Stimulated activated naive CD8-positive, alpha-beta T cell treated with anti-CD3 and anti-CD28 coated beads, Interleukin-15, Interleukin-2, amounts not matched to agents 100 U/mL and 50 U/mL, for 24 hours (primary cell): Measurements from ENCODE around the gene FUT6.
"Not testable (repeated sequence)": the region's sequence is repeated elsewhere in the genome, so short reads cannot be mapped to it uniquely, and the experiment has no call there.

Experiments used
- ATAC-seq: fragments of 150-1000 bp; cut with Tn5 transposase; one replicate; pipeline ENCODE4 v1.10.0; 2021
- DNase-seq: peaks from one replicate; pipeline ENCODE4 v3.0.0; 2021

Gene FUT6, protein sequence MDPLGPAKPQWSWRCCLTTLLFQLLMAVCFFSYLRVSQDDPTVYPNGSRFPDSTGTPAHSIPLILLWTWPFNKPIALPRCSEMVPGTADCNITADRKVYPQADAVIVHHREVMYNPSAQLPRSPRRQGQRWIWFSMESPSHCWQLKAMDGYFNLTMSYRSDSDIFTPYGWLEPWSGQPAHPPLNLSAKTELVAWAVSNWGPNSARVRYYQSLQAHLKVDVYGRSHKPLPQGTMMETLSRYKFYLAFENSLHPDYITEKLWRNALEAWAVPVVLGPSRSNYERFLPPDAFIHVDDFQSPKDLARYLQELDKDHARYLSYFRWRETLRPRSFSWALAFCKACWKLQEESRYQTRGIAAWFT

DNA sequence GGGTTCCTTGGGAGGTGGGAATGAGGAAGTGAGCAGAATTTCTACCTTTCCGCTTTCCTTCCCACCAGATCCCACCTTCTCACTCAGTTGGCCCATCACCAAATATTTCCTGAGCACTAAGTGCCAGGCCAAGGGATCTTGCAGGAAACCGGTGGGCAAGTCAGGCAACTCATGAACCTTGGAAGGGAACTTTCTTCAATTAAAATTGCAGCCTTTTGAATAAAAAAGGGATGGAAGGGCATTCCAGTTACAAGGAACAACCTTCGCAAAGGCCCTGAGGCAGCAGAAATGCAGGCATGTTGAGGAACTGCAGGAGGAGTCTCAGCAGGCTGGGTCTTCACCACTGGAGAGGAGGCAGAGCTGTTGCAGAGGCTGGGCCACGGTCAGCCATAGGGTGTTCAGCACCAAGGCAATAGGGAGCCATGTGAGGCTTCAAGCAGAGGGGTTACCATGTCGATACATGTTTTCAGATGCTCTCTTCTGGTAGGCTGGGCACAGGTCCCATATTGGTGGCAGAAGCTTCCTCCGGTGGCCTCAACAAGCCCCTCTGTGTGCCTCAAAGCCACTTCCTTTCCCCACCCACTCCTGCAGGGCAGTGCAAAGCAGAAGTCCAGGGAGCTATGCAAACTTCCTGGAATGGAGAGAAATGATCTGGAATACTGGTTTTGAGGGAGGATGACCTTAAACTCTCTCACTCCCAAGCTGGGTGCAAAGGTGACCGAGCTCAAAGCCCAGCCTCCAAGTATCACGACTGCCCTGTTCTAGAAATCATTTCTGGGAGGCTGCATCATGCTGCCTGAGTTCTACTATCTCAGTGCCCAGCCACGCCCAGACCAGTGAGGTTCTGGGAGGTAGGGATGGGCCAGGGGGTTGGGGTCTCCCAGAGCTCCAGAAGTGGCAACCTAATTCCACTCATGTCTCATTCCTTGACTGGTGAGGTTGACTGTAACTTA, at the start of gene FUT6:
TSS of gene FUT6 (minus strand) at position 638 of the 953 bp plus-strand sequence. CDS start 7,135 bp downstream, outside the sequence.
- no peak for DNase-seq
- no peak for ATAC-seq

DNA sequence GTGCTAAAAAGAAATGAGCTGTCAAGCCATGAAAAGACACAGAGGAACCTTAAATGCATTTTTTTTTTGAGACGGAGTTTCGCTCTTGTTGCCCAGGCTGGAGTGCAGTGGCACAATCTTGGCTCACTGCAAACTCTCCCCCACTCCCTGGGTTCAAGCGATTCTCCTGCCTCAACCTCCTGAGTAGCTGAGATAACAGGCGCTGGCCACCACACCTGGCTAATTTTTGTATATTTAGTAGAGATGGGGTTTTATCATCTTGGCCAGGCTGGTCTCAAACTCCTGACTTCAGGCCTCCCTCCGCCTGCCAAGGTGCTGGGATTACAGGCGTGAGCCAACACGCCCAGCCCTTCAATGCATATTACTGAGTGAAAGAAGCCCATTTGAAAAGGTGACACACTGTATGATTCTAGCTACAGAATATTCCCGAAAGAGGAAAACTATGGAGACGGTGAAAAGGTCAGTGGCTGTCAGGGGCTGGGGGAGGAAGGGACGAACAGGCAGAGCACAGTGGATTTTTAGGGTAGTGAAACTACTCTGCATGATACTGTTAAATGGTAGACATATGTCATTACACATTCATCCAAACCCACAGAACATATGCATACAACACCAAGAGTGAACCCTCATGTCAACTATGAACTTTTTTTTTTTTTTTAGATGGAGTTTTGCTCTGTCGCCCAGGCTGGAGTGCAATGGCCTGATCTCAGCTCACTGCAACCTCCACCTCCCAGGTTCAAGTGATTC, 44.7 kb upstream of the FUT6 start:
- not testable (repeated sequence) for DNase-seq, ATAC-seq

DNA sequence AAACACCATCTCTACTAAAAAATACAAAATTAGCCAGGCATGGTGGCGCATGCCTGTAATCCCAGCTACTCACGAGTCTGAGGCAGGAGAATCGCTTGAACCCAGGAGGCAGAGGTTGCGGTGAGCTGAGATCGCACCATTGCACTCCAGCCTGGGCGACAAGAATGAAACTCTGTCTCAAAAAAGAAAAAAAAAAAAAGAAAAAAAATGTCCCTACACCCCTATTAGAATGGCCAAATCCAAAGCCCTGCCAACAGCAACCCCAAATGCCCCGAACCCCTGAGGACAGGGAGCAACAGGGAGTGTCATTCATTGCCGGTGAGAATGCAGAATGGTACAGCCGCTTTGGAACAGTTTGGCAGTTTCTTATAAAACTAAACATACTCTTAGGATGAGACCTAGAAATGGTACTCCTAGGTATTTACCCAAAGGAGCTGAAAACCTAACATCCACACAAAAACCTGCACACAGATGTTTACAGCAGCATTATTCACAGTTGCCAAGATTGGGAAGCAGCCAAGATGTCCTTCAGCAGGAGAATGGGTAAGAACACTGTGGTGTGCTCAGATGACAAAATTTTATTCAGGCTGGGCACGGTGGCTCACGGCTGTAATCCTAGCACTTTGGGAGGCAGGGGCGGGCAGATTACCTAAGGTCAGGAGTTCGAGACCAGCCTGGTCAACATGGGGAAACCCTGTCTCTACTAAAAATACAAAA, 43.8 kb upstream of the FUT6 start:
- not testable (repeated sequence) for DNase-seq, ATAC-seq

DNA sequence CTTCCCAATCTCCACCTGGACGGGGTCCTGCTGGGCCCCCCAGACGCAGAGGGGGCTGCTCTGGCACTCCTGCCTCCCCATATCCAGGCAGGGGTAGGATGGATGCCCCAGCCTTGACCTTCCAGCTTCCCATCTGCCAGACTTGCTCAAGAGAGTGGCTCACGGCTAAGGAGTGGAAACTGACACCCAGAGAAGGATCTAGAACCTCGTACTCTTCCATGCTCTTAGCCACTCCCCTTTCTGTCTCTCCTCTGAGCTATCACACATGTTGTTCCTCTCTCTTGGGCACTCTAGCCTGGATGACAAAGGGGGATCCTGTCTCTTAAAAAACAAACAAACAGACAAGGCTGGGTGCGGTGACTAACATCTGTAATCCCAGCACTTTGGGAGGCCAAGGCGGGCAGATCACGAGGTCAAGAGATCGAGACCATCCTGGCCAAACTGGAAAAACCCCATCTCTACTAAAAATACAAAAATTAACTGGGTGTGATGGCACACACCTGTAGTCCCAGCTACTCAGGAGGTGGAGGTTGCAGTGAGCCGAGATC, 43.0 kb upstream of the FUT6 start:
- ATAC-seq (no peak), DNase-seq (no peak)

DNA sequence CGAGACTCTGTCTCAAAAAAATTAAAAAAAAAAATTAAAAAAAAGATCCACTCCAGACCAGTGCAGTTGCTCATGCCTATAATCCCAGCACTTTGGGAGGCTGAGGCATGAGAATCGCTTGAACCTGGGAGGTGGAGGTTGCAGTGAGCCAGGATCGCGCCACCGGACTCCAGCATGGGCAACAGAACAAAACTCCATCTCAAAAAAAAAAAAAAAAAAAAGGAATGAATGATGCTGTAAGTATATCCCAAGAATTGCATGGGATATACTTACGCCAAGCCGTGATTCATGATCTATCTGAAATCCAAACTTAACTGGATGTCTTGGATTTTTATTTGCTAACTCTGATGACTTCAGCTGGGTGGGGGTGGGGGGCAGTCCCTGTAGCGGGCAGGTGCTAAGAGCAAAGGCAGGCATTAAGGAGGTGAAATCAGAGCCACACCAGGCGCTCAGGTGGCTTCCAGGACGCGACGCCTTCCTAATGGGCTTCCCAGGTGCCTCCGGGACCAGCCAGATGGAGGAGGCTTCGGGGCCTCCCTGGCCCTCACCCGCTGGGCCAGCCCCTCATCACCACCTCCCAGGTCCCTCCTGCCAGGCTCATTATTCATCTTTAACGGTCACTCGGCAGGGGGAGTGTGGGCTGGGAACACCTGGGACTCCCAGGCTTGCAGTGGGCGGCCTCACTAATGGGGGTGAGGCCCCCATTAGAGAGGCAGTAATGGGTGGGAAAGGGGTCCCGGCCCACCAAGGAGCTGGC, 42.2 kb upstream of the FUT6 start:
- ATAC-seq (no peak), DNase-seq (no peak)

DNA sequence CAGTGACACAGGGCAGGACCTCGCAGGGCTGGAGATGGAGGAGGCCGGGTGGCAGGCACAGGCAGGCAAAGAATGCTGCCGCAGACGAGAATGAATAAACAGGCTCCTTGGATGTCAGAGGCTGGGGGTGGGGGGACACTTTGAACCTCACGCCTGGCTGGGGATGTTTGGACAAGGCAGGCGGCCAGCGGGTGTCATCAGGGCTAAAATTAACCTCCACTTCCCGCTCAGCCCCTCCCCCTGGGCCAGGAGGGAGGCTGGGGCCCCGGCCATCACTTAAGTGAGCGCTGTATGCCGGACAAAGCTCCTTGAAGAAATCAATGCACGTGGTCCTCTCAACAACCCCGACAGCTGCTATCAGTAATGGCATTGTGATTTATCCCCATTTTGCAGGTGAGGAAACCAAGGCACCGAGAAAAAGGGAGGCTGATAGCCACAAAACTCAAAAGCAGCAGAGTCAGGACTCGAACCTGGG, 41.1 kb upstream of the FUT6 start:
- DNase-seq, result no peak
- ATAC-seq, result no peak

DNA sequence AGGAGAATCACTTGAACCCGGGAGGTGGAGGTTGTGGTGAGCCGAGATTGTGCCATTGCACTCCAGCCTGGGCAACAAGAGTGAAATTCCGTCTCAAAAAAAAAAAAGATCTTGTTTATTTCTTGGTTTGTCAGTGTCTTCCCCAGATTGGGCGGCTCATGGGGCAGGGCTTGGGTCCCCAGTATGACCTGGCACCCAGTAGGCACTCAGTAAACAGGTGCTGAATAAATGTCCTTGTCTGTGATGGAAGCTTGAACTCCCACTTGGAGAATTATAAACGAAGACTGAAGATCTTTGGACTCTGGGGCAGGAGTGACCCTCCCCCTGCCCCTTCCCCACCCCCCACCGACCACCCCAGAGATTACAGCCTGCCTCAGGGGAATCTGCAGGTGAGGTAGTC, 40.7 kb upstream of the FUT6 start:
- DNase-seq (no peak), ATAC-seq (no peak)

DNA sequence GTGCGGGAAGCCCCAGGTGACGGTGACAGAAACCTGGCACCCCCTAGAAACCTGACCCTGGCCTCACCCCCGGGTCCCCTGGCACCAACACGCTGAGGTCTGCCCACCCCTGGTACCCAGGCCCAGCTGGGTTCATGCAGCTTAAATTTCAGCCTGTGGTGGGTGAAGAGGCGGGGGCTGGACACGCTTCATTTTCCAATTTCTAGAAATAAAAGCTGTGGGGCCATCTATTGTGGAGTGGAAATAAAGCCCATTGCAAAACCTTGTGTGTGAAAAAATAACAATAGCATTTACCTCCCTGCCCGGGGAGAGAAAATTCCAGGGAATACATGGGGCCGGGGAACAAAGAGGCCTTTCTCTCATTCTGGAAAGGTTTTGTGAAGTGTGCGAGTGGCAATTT, 38.4 kb upstream of the FUT6 start:
- ATAC-seq (no peak), DNase-seq (no peak)

DNA sequence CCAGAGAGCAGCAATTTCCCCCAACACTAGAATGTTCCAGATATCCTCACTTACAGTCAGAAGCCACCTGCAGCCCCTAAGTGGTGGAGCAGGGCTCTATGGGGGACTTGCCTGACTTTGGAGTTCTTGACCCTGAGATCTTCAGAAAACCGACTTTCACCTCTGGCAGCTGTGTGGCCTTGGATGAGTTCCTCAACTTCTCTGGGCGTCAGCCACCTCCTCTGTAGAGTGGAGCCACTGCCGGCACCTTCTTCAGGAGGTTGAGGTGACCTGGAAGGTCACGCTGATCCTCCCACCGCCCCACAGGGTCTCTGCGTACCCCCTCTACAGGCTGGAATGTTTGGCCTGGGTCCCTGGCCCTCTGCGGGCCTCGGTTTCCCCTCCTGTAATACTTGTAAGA, 37.9 kb upstream of the FUT6 start:
- DNase-seq, result no peak
- no peak for ATAC-seq

DNA sequence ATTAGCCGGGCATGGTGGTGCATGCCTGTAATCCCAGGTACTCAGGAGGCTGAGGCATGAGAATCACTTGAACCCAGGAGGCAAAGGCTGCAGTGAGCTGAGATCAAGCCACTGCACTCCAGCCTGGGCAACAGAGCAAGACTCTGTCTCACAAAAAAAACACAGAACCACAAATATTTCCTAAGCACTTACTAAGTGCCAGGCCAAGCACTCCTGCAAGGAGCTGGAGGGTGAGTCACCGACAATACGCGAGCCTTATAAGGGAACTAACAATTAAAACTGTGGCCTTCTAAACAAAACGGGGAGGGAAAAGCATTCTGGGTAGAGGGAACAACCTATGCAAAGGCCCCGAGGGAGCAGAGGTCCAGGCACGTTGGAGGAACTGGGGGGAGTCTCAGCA, 35.0 kb upstream of the FUT6 start:
- not testable (repeated sequence) for ATAC-seq, DNase-seq

DNA sequence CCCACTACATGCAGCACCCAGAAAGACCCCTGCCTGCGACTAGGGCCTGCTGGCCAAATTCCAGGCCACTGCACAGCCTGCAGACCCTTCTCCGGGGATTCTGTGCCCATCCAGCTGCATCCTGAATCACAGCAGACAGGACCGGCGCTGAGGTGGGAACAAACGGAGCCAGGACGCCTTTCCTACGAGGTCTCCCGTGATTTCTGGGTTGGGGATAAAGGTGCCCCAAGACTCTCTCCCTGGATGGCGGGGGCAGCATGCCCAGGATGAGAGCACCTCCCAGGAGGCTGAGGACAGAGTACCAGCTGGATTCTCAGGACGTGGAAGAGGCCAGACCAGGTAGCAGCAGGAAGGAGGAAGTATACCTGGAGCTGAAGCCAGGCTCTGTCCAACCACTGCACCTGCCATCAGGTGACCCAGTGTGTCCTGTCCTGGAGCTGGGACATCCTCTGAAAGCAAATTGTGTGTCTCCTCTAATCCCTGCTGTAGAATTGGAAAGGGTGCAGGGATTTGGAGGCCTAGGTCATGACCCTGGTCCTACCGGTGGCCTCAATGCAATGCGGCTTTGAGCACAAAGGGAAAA, 34.2 kb upstream of the FUT6 start:
- no peak for DNase-seq
- no peak for ATAC-seq

DNA sequence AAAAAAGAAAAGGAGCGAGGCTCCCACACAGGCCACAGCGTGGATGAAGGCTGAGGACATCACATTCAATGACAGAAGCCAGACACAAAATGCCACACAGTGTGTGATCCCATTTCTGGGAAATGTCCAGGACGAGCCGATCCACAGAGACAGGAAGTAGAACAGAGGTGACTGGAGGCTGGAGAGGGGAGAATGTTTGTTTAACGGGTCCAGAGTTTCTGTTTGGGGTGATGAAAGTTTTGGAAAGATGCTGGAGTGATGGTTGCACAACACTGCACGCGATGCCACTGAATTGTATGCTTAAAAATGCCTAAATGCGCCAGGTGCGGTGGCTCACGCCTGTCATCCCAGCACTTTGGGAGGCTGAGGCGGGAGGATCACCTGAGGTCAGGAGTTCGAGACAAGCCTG, 31.5 kb upstream of the FUT6 start:
- ATAC-seq, result no peak
- DNase-seq, result no peak

DNA sequence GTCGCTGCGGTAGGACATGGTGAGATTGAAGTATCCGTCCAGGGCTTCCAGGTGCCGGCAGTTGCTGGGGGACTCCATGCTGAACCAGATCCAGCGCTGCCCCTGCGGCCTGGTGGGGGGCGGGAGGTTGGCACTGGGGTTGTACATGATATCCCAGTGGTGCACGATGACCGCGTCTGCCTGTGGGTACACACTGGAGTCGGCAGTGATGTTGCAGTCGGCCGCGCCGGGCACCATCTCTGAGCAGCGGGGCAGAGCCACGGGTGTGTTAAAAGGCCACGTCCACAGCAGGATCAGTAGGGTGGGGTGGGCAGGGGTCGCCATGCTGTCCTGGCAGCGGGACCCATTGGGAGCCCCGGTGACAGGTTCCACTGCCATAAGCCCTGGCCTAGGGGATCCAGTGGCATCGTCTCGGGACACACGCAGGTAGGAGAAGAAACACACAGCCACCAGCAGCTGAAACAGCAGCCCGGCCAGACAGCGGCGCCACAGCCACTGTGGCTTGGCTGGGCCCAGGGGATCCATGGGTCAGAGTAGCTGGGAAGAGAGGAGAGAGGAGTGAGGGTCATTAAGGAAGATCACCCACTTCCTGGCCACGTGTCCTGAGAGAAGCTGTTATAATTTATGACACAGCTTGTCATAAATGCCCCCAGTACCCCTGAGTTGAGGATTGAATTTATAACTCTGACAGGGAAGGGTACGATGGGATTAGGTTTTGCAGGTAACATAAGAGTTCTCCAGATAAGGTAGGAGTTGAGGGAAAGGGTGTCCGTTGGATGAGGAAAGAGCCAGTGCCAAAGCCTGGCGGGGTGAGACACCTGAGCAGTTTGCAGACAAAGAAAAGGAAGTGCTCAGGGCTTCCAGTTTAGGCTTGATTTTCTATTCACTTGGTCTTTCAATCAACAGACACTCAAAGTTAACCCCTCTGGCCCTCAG, 28.0 kb upstream of the FUT6 start:
- DNase-seq, result no peak

DNA sequence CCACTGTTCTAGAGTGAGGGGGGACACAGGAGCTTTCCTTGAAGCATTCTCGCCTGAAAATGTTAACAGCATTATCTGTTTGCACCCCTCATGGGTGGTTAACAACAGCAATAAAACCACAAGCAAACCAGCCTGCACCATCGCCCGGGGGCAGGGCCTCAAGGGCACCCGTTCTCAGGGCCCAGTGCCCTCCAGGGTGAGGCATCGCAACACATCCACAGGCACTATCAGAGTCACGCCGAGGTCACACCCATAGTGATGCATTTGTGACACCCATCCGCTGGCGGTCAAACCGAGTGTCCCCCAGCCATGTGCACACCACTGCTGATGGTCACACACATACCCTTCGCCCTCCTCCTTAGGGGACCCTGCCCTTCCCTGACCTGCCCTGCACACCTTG, 26.3 kb upstream of the FUT6 start:
- DNase-seq (no peak), ATAC-seq (no peak)

More for the DNA sequence above, 28.0 kb upstream of the FUT6 start:
- ATAC-seq, result no peak

DNA sequence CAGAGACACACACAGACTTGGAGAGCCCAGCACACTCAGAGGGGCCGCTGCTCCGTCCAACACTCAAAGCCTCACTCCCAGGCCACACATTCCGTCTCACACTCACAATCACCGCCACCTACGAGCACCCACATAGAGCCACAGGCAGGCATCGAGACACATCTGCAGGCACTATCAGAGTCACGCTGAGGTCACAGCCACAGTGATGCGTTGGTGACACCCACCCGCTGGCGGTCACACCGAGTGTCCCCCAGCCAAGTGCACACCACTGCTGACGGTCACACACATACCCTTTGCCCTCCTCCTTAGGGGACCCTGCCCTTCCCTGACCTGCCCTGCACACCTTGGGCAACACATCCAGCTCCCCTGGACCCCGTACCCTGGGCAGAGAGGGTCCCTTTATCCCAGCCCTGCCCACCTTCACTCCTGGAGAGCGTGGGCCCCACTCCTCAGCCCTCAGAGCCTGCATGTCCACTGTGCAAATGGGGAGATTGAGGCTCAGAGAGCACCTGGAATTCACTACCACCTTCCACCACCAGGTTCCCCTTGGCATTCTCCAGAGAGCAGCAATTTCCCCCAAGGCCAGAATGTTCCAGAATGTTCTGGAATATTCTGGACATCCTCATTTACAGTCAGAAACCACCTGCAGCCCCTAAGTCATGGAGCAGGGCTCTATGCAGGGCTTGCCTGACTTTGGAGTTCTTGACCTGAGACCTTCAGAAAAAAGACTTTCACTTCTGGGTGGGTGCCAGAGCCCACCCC, 25.4 kb upstream of the FUT6 start:
- ATAC-seq (no peak), DNase-seq (no peak)

DNA sequence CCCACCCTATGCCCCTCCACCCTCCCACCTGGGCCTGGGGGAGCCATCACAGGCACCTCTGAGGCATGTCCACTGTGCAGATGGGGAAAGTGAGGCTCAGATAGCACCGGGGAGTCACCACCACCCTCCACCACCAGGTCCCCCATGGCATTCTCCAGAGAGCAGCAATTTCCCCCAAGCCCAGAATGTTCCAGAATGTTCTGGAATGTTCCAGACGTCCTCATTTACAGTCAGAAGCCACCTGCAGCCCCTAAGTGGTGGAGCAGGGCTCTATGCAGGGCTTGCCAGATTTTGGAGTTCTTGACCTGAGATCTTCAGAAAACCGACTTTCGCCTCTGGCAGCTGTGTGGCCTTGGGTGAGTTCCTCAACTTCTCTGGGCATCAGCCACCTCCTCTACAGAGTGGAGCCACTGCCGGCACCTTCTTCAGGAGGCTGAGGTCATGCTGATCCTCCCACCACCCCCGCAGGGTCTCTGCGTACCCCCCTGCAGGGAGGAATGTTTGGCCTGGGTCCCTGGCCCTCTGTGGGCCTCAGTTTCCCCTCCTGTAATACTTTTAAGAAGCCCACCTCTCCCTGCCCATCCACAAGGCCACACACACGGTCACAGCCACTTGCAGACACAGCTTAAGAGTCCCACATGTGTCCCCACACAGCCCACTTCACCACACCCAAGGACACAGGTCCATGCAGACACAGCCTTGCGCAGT, 24.7 kb upstream of the FUT6 start:
- no peak for DNase-seq
- ATAC-seq, result no peak

DNA sequence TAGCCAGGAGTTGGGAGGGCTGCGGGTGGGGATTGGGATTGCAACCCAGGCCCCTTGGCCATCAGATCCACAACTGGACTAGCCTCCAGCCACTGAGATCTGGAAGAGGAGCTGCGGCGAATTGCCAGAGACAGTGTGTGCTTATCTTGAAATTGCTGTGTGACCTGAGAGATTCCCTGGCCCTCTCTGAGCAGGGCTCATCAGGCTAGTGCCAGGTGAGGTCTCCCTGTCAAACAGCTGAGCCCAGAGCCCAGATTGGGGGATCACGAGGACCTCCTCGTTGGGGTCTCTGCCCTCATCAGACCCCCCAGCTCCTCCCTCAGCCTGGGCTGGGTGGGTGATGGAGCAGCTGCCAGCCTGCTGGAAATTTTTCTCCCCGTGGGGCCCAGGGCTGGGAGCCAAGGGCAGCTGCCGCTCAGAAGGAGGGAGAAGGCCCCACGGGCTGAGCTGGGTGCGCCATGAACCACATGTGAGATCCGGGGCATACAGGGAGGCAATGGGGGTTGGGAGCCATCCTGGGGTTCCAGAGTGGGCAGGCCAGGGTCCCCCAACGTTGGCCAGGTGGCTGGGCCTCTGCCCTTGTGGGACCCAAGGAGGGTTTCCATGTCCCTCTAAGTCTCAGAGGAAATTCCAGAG, 23.6 kb upstream of the FUT6 start:
- ATAC-seq, result no peak
- no peak for DNase-seq
